Stimulated activated CD4-positive, alpha-beta T cell treated with anti-CD3 and anti-CD28 coated beads, Interleukin-2, amount 100 ng/mL, for 24 hours (primary cell): ENCODE results near the gene TLN1.

Experiments used
- DNase-seq, 2 donors: peaks; one replicate each; pipeline ENCODE4 v3.0.0-alpha.2; 2020

The TLN1 gene

GRCh38 chr9:35754264-35754663 lies 22.3 kb upstream of the TLN1 start, which contains the start of gene MSMP:
Gene MSMP (minus strand): TSS chr9:35754276. CDS start chr9:35754129, 147 bp downstream.
- DNase-seq: no peak

- DNase-seq: no peak
These were observed 21.5 kb upstream of the TLN1 start for GRCh38 chr9:35753466-35753865.

GRCh38 chr9:35750256-35750531 lies 18.2 kb upstream of the TLN1 start:
- no peak for DNase-seq

- DNase-seq: peak; percentile 48 to 55
These were observed 17.7 kb upstream of the TLN1 start for GRCh38 chr9:35749515-35750255.

GRCh38 chr9:35748858-35749514 lies 17.0 kb upstream of the TLN1 start, which contains the start of the genes GBA2 and RGP1:
Gene GBA2 (minus strand): TSS chr9:35749228. CDS start chr9:35748704, 524 bp downstream.
Gene RGP1 (plus strand): TSS chr9:35749287. CDS start chr9:35749756, 469 bp downstream.
- peak; percentile 76 to 80 for DNase-seq

GRCh38 chr9:35748242-35748857 lies 16.4 kb upstream of the TLN1 start:
- DNase-seq: no peak

- no peak for DNase-seq
These were observed 14.6 kb upstream of the TLN1 start for GRCh38 chr9:35746583-35746982.

- DNase-seq: no peak
These were observed 13.6 kb upstream of the TLN1 start for GRCh38 chr9:35745569-35745968.

GRCh38 chr9:35743880-35744518 lies 12.0 kb upstream of the TLN1 start:
- DNase-seq: no peak

- DNase-seq: no peak
These were observed 11.5 kb upstream of the TLN1 start for GRCh38 chr9:35743452-35743851.

- no peak for DNase-seq
These were observed 9.7 kb upstream of the TLN1 start for GRCh38 chr9:35741740-35742139.

- no peak for DNase-seq
These were observed 8.2 kb upstream of the TLN1 start for GRCh38 chr9:35740243-35740642.

GRCh38 chr9:35738924-35739323 lies 6.9 kb upstream of the TLN1 start:
- no peak for DNase-seq

- DNase-seq: no peak
These were observed 6.2 kb upstream of the TLN1 start for GRCh38 chr9:35738186-35738585.

GRCh38 chr9:35737143-35737542 lies 5.1 kb upstream of the TLN1 start:
- DNase-seq: no peak

GRCh38 chr9:35736201-35736633 lies 4.2 kb upstream of the TLN1 start:
- DNase-seq: peak; percentile 61 to 71

GRCh38 chr9:35734096-35734495 lies 2.1 kb upstream of the TLN1 start:
- no peak for DNase-seq

- peak; percentile 33 to 45 for DNase-seq
These were observed 976 bp upstream of the TLN1 start for GRCh38 chr9:35732800-35733541.

GRCh38 chr9:35731415-35732184 lies 395 bp downstream of the TLN1 start:
- DNase-seq: peak; percentile 44 to 50

GRCh38 chr9:35730486-35730854 lies 1.5 kb downstream of the TLN1 start:
- no peak for DNase-seq

- DNase-seq: peak; percentile 27 to 35
These were observed 2.1 kb downstream of the TLN1 start for GRCh38 chr9:35729700-35730485.
